SK-MEL-5 (cell line): ENCODE data around the gene DCDC1. TPM values are rescaled to one million over a fixed set of nuclear protein-coding genes. Genes with fewer than 3 reads are reported as not detected.
A peak's percentile ranks its signal among the peaks of the same experiment; 100 is the strongest.
"Not testable (repeated sequence)": the region's sequence is repeated elsewhere in the genome, so short reads cannot be mapped to it uniquely, and the experiment has no call there.

Experiments
- DNase-seq: peaks from one replicate; pipeline ENCODE4 v3.0.0-alpha.2; 2016; ENCODE audit warnings: low read depth, low spot score
- in situ Hi-C: cut with HindIII; loops from 2 replicates; pipeline ENCODE4 v1.10.0; 2016; ENCODE audit warnings: low sequenced_read_pairs, high pct_unique_total_duplicates, low pct_unique_long_range_greater_than_20kb
- total RNA-seq: library from RNA; depleted of rRNA; stranded (reverse); fragments of >200 nt; shearing (Covaris generic); gene quantifications from 2 replicates; pipeline ENCODE4 v1.2.3, GENCODE V29; 2014

The DCDC1 gene
- total RNA-seq, 1 experiment from 2014 or later = not detected

DNA sequence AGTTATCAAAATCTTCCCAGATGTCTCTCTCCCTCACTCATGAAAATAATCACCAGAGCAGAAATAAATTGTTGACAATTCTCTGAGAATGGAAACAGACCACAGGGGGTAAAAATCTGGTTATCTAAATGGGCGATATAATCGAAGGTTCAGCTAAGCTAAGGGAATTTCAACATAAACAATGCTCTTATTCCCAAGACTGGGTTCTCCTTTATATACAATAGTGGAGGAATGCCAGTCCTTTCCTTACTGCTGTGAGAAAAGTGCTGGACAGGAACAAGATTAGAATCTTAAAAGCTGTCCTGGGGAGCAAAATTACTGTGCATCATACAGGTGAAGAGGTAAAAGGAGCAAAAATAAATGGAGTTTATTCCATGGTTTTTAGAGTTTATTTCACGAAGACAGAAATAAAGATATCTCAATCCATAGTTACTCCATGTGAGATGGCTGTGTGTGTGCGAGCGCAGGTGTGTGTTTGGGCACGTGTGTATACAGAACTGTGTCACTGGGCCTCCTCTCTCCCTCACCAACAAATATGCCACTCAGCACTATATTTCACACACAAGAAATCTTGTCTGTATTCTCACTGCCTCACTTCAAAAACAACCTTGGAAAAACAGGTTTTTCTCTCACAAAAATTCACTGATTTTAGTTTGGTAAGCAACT is 385.6 kb downstream of the DCDC1 start:
- in situ Hi-C loops = no loop called here
- DNase-seq = no peak

DNA sequence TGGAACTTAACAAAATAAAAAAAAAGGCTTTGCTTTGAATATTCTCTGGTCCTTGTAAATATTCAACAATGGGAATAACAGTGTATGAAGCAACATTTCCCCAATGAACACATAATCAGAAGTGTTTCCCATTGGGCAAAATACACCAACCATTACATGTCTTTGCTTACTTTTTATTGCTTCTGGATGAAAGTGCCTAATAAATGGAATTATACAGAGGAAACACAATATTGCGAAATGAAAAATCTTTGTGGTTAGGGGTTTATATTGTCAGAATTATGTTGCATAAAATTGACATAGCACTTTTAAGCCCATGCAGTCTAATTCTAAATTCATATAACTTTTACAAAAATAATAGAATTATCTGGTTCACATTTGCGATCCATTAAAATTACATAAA is 386.4 kb downstream of the DCDC1 start:
- in situ Hi-C loops = no loop called here

DNA sequence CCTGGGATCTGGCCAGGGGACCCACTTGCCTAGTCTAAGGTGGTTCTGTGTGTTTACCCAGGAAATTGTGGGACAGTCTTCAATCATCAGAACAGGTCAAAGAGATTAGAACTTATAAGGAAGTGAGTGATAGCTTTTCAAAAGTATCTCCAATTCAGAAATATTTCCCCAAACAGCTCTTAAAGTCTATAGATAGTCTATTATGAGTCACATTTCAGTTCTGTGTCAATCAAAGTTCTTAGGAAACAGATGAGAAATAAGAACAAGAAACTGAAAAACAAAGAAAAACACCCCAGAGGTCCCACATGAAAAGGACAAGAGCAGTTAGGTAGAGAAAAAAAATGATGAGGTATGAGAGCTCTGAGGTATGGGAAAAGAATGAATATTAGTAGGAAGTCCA is 402.0 kb downstream of the DCDC1 start:
- DNase-seq = no peak
- in situ Hi-C loops = no loop called here

More for the DNA sequence above, 386.4 kb downstream of the DCDC1 start:
- DNase-seq = no peak

DNA sequence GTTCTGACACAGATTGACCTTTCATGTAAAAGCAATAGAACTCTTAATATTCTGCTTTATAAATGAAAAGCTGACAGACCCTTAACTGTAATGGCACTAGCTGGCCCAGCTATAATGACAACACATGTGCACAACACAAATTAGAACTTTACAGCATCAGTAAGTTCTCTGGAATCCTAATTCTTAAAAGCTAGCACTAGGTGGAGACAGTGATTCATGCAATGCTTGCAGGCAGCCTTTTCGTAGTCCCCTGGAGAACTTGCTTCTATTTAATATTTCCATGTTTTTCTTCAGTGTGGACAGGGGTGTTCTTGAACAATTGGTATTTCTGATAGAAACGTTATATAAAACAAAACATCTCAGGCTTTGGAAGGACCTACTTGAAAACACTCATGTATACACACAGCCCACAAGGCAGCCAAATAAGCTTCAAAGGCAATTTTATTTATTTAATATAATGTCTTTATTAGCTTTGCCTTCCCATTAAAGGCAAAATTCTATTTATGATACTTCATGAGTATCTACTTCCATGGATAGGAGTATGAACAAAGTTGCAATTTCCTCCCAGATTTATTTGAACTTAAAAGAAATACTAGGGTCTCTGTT is 409.0 kb downstream of the DCDC1 start:
- in situ Hi-C loops = no loop called here
- DNase-seq = peak; percentile 61

DNA sequence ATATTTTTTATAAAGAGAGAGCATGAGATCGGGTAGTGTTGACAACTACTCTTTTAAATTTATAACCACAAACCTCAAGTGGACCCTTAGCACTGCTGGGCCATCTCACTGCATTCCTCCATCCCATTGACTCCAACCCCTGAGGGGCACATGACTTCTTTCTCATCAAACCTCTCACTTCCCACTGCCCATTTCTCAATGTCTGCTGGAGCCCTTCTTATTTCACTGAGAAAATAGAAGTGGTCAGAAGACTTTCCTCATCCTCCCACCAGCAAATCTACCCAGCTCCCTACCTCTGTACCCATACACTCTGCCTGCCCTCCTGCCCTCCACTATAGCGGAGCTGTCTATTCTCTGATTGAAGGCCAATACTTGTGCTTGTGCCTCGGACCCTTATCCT is 412.8 kb downstream of the DCDC1 start:
- in situ Hi-C loops = no loop called here
- no peak for DNase-seq

DNA sequence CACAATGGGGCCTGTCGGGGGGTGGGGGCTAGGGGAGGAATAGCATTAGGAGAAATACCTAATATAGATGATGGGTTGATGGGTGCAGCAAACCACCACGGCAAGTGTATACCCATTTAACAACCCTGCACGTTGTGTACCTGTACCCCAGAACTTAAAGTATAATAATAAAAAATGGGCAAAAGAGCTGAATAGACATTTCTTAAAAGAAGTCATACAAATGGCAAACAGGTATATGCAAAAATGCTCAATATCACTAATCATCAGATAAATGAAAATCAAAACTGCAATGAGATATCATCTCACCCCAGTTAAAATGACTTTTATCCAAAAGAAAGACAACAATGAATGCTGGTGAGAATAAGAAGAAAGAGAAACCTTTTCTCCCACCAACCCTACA is 419.7 kb downstream of the DCDC1 start:
- in situ Hi-C loops = no loop called here

DNA sequence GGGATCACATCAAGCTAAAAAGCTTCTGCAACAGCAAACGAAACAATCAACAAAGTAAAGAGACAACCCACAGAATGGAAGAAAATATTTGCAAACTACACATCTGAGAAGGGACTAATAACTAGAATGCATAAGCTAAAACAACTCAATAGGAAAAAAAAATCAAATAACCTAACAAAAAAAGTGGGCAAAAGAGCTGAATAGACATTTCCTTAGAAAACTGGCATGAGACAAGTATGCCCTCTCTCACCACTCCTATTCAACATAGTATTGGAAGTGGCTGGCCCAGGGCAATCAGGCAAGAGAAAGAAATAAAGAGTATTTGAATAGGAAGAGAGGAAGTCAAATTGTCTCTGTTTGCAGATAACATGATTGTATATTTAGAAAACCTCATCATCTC is 421.8 kb downstream of the DCDC1 start:
- DNase-seq, in situ Hi-C loops: not testable (repeated sequence)

More for the DNA sequence above, 419.7 kb downstream of the DCDC1 start:
- DNase-seq = no peak

DNA sequence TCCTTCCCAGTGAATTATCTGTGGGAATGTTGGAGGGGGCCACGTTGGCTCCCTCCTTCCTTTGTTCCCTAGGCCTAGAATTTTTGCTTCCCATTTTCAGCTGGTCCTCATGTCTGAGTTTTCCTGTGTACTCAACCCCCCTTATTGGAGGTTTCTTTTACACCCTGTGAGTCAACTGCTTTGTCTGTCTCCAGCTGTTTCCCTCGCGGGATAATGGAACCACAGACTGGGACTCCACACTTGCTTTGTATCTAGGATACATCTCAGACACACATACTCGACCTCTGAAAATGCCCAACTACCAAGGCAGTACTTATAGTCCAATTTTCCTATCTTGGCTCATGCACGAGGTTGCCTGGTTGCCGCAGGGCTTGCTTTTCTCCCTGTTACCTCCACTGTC is 430.7 kb downstream of the DCDC1 start:
- DNase-seq = no peak
- in situ Hi-C loops = no loop called here

DNA sequence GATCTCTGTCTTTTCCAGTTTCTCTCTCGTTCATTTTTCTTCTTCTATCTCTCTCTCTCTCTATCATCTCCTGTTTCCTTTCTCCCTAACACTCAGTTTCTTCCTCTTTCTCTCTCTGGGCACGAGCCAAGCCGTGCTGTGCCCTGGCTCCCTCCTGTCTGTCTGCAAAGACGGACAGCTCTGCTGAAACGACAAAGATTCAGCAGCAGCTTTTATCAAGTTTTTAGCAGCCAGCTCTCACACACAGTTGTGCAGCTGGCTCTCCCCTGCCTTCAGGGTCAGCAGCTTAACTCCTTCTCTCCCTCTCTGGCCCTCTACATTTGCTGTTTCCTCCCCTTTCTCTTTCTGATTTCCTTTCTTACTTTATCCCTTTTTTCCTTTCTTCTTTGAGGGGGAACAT is 431.4 kb downstream of the DCDC1 start:
- no peak for DNase-seq
- in situ Hi-C loops = no loop called here

DNA sequence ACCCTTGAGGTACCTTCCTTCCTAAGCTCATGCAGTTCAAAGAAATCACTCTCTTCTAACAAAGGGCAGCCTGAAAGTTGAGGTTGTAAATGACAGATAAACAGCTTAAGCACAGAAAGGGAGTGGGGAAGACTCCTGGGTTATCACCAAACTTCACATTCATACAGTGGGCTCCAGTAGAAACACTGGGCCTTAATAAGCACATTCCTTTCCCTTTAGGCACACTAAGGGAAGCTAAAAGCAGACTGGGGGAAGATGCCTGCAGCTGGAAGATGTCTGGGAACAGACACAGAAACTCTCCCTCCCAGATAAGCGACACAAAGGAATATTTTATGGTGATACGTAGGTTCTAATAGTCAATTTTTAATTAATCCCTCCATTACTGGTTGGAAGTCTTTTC is 433.0 kb downstream of the DCDC1 start:
- in situ Hi-C loops = no loop called here
- no peak for DNase-seq

DNA sequence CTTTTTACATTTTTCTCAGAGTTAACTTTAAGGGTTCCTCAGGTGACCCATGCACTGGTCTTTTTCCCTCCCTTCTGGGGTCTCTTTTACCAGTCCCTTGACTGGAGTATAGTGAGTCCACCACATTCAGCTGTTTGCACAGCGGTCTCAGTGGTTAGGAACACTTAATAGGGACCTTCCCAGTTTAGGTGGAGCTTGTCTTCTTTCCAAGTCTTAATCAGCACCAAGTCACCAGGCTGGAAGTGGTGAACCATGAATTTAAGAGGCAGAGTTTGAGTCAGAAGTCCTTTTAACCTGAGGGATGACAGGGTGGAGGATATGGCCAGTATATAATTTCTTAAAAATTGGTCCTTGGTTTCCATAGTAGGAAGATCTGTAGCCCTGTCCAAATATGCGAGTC is 433.7 kb downstream of the DCDC1 start:
- in situ Hi-C loops = no loop called here
- DNase-seq = no peak

DNA sequence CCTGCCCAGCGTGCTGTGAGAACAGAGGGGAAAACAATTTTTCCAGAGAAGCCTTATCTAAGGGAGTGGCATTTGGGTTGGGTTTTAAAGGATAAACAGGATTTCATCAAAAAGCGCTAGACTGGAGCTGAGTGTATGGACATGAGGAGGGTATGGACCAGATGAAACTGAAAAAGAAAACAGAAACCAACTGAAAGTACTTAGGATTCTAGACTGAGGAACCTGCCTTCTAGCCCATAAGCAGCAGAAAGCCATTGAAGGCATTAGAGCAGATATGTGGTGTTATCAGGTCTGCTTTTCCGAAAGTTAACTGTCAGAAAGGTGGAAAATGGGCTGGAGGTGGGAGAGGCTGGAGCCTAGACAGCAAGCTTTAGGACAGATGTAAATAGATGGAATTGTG is 443.4 kb downstream of the DCDC1 start:
- in situ Hi-C loops = no loop called here
- no peak for DNase-seq

DNA sequence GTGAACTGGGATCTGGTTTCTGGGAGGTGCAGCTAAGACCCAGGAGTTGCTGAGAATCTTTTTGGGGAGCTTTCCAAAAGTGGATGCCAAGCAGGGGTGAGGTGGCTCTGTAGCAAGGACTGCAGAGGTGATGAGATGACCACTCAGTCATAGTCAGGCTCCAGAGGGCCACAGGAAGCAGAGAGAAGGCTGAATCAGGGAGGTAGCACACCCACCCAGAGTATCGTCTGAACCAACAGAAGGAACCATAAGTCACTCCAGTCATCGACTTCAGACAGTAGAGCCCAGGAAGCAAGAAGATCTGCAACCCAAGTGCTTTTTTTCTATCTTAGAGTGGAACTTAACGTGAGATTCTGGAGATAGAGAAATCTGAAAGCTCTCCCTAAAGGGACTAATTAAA is 447.7 kb downstream of the DCDC1 start:
- in situ Hi-C loops = no loop called here
- DNase-seq = no peak

DNA sequence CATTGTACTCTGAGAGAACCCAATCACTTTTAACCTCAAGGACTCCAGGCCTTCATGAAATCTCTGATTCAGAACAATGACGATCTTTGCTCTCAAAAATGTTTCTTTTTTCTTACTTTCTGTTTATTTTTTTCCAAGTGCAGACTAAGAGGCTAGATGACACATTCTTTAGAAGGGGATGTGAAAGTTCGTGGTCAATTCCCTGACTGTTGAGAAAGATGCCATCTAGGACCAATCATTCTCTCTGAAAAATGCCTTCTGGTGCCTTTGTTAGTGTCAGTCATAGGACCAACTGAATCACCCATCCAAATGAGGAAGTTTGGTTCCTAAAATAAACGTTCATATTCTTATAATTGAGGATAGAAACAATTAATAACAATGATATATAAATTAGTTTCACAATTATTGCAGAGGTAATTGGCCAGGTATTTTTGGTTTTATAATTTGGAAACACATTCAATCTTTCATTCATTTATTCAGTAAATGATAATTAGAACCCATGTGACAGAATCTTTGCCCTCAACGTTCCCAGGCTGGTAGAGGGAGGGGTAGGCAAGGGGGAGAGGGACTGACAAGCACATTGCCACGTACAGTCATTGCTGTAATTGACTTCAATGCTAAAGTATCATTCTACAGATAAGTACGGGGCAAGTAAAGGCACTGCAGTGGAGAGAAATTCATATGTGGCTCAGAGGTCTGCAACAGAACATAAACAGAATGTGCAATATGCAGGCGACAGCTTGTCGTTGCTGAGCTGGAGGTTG is 450.0 kb downstream of the DCDC1 start:
- DNase-seq = peak; percentile 16
- in situ Hi-C loops = no loop called here

DNA sequence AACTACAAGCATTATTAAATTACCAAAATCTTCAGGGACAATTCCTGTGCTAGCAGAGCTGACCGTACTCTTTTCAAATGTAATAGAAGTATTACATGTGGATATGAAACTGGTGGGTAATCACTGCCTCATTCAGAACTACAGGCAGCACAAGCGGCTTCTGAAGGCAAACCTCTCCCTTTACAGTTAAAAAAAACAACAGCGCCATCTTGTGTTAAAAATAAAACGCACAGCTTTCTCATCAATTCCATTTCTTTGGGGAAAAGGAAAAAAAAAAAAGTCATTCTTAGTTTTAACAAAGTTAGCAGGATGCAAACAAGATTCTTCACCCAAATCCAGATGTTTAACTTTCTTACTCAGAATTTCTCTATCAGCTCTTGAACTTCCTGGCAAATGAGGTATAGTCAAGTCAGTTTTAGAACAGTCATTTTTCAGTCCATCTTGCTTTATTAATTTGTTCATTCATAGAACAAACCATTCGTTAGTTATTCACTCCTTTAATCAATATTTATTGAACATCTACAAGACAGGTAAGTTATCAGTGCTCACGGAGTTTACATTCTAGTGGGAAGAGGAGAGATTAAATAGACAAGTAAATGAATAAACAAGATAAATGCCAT is 451.6 kb downstream of the DCDC1 start:
- in situ Hi-C loops = no loop called here
- peak; percentile 81 for DNase-seq

DNA sequence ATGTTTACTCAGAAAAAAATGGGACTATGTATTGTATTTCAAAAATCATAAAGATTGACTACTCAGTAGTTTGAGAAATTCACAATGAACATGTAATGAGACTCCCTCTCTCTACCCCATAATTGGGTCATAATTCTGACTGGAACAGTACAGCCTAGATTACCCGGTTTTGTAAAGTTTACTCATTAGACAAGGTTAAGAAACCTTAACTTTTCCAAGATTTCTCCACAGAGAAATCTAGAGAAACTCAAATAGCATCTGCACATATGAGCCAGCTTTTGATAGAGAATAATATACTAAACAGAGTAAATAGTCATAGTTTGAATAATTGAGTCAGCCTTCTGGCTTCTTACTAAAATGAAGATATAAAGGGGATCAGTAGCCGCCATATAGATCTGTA is 452.3 kb downstream of the DCDC1 start:
- in situ Hi-C loops = no loop called here

DNA sequence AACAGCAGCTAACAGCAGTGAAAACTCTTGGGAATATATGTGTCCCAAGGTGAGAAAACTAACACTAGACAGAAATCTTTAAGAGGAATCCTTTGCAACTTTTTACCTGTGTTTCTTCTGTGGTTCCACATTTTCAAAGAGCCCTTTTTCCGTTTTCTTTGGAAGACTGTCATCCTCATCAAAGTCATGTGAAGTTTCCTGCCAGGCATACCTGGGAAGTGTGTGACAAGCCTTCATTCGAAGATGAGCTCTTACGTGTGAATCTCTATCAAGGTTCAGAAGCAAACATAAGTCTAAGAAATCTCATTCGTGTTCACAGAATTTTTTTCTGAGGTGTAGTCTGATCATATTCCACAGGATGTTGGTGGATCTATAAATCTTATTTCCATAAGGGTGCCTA is 452.8 kb downstream of the DCDC1 start:
- in situ Hi-C loops = no loop called here
- no peak for DNase-seq

More for the DNA sequence above, 452.3 kb downstream of the DCDC1 start:
- no peak for DNase-seq

DNA sequence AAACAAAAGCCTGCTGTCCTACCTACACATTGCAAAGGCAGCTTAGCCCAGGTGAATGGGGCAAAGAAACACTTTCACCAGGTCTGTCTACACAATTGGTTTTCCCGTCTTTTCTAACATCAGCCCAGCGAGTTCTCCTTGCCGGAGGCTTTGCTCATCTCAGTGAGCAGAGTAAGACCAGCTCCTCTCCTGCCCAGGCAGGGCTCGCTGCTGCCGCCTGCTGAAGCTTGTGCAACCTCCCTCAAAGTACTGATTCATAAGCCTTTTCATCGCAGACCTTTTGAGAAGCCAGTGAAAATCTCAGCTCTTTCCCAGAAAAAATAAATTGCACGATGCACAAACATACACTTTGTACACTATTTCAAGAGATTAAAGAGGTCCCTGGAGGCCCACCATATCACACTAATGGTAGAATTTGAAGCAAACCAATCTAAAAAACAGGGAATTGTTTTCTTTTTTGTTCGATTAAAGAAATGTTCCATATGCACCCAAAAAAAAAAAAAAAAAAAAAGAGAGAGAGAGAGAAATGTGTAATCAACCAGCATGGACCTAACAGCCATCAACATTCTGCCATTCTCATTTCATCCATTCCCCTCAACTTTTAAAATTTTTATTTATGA is 455.3 kb downstream of the DCDC1 start:
- in situ Hi-C loops = no loop called here
- peak; percentile 81 for DNase-seq
